ENCODE results near the gene CCDC92B. TPM values are rescaled to one million over a fixed set of nuclear protein-coding genes. Genes with fewer than 3 reads are reported as not detected.

The CCDC92B gene
- total and polyA plus RNA-seq, 10 of the 15 experiments (the other 5 are each of a cell fraction or from before 2014, with no cell fraction given), result not detected

DNA sequence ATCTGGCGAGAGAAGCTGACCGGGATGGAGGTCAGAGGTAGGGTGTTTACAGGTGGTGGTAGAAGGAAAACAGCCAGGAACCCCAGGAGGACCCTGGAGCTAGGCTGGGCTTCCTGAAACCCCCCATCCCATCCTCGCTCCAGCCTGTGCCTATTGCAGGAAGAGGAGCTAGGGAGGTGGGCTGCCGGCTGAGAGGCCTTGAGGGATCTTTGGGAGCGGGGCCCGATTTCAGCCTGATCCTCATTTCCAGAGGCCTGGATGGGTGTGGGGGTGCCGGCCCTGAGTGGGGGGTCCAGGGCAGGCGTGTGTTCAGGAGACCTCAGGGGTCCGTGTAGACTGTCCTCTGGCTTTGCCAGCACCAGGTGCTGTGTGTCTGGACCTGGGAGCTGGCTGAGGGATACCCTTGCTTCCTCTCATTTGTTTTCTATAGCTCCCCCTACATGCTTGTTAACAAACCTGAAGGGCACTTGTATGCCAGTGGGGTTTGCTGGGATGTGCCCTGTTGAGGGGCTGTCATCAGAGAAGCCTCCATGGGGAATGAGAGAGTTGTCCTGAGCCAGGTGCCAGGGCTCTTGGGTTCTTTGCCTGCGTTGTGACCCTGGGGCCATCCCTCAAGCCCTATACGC lies 27.9 kb upstream of the CCDC92B start (continued):
- TF ChIP-seq, protein P1, sequence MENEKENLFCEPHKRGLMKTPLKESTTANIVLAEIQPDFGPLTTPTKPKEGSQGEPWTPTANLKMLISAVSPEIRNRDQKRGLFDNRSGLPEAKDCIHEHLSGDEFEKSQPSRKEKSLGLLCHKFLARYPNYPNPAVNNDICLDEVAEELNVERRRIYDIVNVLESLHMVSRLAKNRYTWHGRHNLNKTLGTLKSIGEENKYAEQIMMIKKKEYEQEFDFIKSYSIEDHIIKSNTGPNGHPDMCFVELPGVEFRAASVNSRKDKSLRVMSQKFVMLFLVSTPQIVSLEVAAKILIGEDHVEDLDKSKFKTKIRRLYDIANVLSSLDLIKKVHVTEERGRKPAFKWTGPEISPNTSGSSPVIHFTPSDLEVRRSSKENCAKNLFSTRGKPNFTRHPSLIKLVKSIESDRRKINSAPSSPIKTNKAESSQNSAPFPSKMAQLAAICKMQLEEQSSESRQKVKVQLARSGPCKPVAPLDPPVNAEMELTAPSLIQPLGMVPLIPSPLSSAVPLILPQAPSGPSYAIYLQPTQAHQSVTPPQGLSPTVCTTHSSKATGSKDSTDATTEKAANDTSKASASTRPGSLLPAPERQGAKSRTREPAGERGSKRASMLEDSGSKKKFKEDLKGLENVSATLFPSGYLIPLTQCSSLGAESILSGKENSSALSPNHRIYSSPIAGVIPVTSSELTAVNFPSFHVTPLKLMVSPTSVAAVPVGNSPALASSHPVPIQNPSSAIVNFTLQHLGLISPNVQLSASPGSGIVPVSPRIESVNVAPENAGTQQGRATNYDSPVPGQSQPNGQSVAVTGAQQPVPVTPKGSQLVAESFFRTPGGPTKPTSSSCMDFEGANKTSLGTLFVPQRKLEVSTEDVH (IDR thresholded peaks at IDR 0.05; ENCODE audit: low read depth, partially characterized antibody), result no peak
- TF ChIP-seq SPI1 (IDR thresholded peaks at IDR 0.05; ENCODE audit: borderline replicate concordance, insufficient read depth, low read depth, low read length) (no peak), LARP7 (IDR thresholded peaks at IDR 0.05) (no peak), ZBED1 (IDR thresholded peaks at IDR 0.05; ENCODE audit: borderline replicate concordance) (no peak), CBFB (IDR thresholded peaks at IDR 0.05; ENCODE audit: low read depth) (no peak), ZNF622 (IDR thresholded peaks at IDR 0.05) (no peak)
- TF ChIP-seq, protein P2, sequence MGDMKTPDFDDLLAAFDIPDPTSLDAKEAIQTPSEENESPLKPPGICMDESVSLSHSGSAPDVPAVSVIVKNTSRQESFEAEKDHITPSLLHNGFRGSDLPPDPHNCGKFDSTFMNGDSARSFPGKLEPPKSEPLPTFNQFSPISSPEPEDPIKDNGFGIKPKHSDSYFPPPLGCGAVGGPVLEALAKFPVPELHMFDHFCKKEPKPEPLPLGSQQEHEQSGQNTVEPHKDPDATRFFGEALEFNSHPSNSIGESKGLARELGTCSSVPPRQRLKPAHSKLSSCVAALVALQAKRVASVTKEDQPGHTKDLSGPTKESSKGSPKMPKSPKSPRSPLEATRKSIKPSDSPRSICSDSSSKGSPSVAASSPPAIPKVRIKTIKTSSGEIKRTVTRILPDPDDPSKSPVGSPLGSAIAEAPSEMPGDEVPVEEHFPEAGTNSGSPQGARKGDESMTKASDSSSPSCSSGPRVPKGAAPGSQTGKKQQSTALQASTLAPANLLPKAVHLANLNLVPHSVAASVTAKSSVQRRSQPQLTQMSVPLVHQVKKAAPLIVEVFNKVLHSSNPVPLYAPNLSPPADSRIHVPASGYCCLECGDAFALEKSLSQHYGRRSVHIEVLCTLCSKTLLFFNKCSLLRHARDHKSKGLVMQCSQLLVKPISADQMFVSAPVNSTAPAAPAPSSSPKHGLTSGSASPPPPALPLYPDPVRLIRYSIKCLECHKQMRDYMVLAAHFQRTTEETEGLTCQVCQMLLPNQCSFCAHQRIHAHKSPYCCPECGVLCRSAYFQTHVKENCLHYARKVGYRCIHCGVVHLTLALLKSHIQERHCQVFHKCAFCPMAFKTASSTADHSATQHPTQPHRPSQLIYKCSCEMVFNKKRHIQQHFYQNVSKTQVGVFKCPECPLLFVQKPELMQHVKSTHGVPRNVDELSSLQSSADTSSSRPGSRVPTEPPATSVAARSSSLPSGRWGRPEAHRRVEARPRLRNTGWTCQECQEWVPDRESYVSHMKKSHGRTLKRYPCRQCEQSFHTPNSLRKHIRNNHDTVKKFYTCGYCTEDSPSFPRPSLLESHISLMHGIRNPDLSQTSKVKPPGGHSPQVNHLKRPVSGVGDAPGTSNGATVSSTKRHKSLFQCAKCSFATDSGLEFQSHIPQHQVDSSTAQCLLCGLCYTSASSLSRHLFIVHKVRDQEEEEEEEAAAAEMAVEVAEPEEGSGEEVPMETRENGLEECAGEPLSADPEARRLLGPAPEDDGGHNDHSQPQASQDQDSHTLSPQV (IDR thresholded peaks at IDR 0.05), result no peak
- TF ChIP-seq, protein P3, sequence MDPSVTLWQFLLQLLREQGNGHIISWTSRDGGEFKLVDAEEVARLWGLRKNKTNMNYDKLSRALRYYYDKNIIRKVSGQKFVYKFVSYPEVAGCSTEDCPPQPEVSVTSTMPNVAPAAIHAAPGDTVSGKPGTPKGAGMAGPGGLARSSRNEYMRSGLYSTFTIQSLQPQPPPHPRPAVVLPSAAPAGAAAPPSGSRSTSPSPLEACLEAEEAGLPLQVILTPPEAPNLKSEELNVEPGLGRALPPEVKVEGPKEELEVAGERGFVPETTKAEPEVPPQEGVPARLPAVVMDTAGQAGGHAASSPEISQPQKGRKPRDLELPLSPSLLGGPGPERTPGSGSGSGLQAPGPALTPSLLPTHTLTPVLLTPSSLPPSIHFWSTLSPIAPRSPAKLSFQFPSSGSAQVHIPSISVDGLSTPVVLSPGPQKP (IDR thresholded peaks at IDR 0.05; ENCODE audit: low read depth, low read length), result no peak

Measured in GM12878 (cell line).